ENCODE results near the gene GALNT2.

DNA sequence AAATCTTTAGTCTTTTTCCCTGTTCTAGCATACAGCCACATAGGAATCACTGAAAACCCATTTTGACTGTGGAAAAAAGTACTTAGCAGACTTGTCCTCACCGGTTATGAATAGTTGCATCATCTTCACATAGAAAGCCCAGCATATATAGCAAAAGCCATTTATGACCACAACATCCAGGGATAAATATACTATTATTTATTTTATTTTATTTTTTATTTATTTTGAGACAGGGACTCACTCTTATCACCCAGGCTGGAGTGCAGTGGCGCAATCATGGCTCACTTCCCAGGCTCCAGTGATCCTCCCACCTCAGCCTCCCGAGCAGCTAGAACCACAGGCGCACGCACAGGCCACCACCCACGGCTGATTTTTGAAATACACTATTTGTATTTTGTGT lies 175.3 kb downstream of the GALNT2 start:
- TF ChIP-seq, protein P1, sequence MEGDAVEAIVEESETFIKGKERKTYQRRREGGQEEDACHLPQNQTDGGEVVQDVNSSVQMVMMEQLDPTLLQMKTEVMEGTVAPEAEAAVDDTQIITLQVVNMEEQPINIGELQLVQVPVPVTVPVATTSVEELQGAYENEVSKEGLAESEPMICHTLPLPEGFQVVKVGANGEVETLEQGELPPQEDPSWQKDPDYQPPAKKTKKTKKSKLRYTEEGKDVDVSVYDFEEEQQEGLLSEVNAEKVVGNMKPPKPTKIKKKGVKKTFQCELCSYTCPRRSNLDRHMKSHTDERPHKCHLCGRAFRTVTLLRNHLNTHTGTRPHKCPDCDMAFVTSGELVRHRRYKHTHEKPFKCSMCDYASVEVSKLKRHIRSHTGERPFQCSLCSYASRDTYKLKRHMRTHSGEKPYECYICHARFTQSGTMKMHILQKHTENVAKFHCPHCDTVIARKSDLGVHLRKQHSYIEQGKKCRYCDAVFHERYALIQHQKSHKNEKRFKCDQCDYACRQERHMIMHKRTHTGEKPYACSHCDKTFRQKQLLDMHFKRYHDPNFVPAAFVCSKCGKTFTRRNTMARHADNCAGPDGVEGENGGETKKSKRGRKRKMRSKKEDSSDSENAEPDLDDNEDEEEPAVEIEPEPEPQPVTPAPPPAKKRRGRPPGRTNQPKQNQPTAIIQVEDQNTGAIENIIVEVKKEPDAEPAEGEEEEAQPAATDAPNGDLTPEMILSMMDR (conservative IDR thresholded peaks at IDR 0.05; ENCODE audit: low read depth in 2 of 2) = no peak
- TF ChIP-seq POLR2AphosphoS5 (IDR thresholded peaks at IDR 0.05; ENCODE audit: low read depth) (no peak), EZH2 (IDR thresholded peaks at IDR 0.05; ENCODE audit: low read depth, unreplicated experiment) (no peak), STAT1 (IDR thresholded peaks at IDR 0.05; ENCODE audit: unreplicated experiment) (no peak), EZH2phosphoT487 (IDR thresholded peaks at IDR 0.05; ENCODE audit: unreplicated experiment) (no peak), CREB1 (CRISPR knock-in tag; IDR thresholded peaks at IDR 0.05; ENCODE audit: low read depth) (no peak)

All from GM23338 (cell line).